HK-2 (cell line): ENCODE data around the gene NEK6.

Experiments
- DNase-seq: peaks from one replicate; pipeline ENCODE4 v3.0.0-alpha.2; 2018; ENCODE audit not compliant: unreplicated experiment

The NEK6 gene

GRCh38 chr9:124279531-124280175, 21.9 kb downstream of the NEK6 start:
- DNase-seq: no peak

GRCh38 chr9:124280176-124280691, 22.5 kb downstream of the NEK6 start:
- no peak for DNase-seq

- DNase-seq: peak; percentile 73
Measured at GRCh38 chr9:124281931-124282371, 24.2 kb downstream of the NEK6 start.

GRCh38 chr9:124282442-124283227, 24.9 kb downstream of the NEK6 start:
- DNase-seq: no peak

GRCh38 chr9:124283228-124283814, 25.6 kb downstream of the NEK6 start:
- no peak for DNase-seq

GRCh38 chr9:124284237-124284831, 26.6 kb downstream of the NEK6 start:
- DNase-seq: peak; percentile 81

DNA sequence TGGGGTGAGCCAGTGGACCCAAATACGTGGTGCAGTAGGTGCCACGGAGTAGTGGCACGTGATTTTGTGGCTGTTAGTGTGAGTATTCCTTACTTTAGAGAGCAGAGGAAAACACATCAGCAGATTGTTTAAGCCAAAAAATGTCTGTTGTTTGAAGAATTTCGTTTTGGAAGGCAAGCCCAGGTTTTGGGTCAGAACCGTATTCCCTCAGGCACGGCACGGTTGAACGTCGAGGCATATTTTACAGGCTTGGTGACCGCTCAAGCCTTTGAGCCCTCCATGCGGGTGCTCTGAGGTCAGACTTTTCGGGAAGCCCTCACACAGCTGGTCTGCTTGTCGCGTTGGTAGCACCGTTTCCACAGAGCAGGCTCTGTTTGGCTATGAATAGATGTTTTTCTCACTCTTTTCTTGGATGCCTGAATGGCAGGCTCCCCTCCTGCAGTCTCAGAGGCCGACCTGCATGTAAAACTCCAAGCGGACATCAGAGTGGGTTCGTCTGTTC, 27.2 kb downstream of the NEK6 start:
- no peak for DNase-seq

GRCh38 chr9:124285490-124285889, 27.7 kb downstream of the NEK6 start:
- DNase-seq: no peak

DNA sequence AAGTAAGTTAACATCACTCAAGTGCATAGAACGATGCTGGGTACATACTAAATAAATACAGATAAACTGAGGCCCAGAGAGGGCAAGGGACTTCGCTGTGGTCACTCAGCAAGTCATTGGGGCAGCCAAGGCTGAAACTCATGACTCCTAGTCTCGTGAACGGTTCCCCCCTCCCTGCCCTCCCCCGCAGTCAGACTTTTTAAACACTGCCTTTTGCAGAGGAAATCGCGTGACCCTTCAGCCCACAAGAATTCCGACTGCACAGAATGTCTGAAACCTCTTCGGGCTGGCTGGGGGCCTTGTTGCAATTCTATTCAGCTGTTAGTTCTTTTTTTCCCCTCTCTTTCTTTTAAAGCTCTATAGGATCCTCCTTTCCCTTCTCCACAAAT, 28.1 kb downstream of the NEK6 start:
- DNase-seq: peak; percentile 84

GRCh38 chr9:124286292-124286931, 28.7 kb downstream of the NEK6 start:
- DNase-seq: peak; percentile 87

- no peak for DNase-seq
Measured at GRCh38 chr9:124290053-124290591, 32.4 kb downstream of the NEK6 start.

DNA sequence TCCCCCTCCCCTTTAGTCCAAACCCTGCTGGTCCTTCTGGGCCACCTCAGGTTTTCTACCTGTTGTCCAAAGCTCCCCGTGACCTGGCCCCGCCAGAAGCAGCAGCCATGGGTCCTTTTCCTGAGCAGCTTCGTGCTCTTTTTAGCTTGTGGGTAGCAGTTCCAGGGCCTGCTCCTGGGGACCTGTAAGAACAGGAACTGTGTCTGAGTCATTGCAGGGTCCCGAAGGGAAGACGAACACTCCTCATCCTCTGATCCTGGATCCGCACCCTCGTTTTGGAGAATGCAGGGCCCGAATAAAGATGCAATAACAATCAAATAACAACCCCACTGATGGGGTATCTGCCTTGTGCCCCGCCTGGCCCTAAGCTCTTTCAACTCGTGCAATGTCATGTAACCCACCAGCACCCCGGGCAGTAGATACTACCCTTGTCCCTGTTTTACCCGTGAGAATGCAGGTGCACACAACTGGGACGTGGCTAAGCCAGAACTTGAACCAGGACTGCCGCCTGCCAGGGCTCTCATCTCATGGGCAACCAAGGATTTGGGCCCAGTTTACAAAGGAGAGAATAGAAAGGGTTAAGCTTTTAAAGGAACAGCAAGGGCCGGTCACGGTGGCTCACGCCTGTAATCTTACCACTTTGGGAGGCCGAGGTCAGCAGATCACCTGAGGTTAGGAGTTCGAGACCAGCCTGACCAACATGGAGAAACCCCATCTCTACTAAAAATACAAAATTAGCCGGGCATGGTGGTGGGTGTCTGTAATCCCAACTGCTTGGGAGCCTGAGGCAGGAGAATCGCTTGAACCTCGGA, 33.2 kb downstream of the NEK6 start:
- DNase-seq: no peak

GRCh38 chr9:124291801-124292396, 34.1 kb downstream of the NEK6 start:
- no peak for DNase-seq

GRCh38 chr9:124292696-124293593, 35.2 kb downstream of the NEK6 start:
- DNase-seq: no peak

DNA sequence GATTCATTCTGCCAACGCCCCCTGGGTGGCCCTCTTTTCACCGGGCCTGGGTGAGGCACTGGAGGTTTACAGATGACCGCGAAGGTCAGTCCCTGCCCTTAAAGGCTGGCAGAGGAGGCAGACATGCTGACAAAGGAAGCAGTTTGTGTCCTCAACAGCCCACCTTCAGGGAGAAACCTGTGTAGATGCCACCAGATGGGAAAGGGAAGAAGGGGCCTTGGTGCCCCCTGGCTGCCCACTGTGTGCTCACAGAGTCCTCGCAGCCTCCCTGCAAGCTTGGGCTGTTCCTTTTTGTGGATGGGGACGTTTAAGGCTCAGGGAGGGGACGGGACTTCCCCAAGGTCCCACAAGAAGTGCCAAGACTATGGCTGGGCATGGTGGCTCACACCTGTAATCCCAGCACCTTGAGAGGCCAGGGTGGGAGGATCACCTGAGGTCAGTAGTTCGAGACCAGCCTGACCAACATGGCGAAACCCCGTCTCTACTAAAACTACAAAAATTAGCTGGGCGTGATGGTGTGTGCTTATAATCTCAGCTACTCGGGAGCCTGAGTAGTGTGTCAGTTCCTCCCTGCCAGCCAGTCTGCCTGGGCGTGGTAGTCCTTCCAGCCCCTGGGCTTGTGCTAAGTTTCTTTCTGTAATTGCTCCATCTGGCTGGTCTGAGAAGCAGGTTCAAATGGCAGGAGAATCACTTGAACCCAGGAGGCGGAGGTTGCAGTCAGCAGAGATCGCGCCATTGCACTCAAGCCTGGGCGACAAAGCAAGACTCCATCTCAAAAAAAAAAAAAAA, 36.2 kb downstream of the NEK6 start:
- no peak for DNase-seq

- DNase-seq: no peak
Measured at GRCh38 chr9:124295159-124295794, 37.5 kb downstream of the NEK6 start.

- DNase-seq: no peak
Measured at GRCh38 chr9:124296094-124296493, 38.3 kb downstream of the NEK6 start.
